GM15510 (cell line): ENCODE results near the gene MEN1.
A peak's percentile ranks its signal among the peaks of the same experiment; 100 is the strongest.

Source experiments
- POLR2A ChIP-seq: IDR thresholded peaks from 3 replicates; pipeline ENCODE4 v1.6.1; 2011; ENCODE audit warnings: borderline replicate concordance; ENCODE audit not compliant: insufficient read length; ENCODE audit errors: extremely low read depth

Gene MEN1

GRCh38 chr11:64772303-64773018 lies 37.9 kb downstream of the MEN1 start:
- no peak for TF ChIP-seq POLR2A

- no peak for TF ChIP-seq POLR2A
These were observed 38.5 kb downstream of the MEN1 start for GRCh38 chr11:64771861-64772260.

- TF ChIP-seq POLR2A = no peak
These were observed 40.2 kb downstream of the MEN1 start for GRCh38 chr11:64770120-64770519.

- no peak for TF ChIP-seq POLR2A
These were observed 41.1 kb downstream of the MEN1 start for GRCh38 chr11:64769283-64769682.

- TF ChIP-seq POLR2A = no peak
These were observed 42.1 kb downstream of the MEN1 start for GRCh38 chr11:64768300-64768694.

GRCh38 chr11:64767344-64768299 lies 42.7 kb downstream of the MEN1 start:
- TF ChIP-seq POLR2A = no peak

GRCh38 chr11:64766881-64767280 lies 43.5 kb downstream of the MEN1 start:
- TF ChIP-seq POLR2A = no peak

GRCh38 chr11:64765851-64766665 lies 44.3 kb downstream of the MEN1 start:
- peak; percentile 10 for TF ChIP-seq POLR2A

GRCh38 chr11:64765291-64765850 lies 45.0 kb downstream of the MEN1 start:
- no peak for TF ChIP-seq POLR2A

- no peak for TF ChIP-seq POLR2A
These were observed 45.6 kb downstream of the MEN1 start for GRCh38 chr11:64764753-64765152.

GRCh38 chr11:64764040-64764611 lies 46.2 kb downstream of the MEN1 start:
- no peak for TF ChIP-seq POLR2A

- no peak for TF ChIP-seq POLR2A
These were observed 46.8 kb downstream of the MEN1 start for GRCh38 chr11:64763526-64764039.

- TF ChIP-seq POLR2A = no peak
These were observed 47.5 kb downstream of the MEN1 start for GRCh38 chr11:64762674-64763525.
